GM23338 (cell line): ENCODE results near the gene PRR36. TPM values are rescaled to one million over a fixed set of nuclear protein-coding genes. Genes with fewer than 3 reads are reported as not detected.
A peak's percentile ranks its signal among the peaks of the same experiment; 100 is the strongest.

Experiments
- ATAC-seq: fragments of 200-7000 bp; cut with Tn5 transposase; 3 replicates; pipeline ENCODE4 v1.9.1; 2020
- DNase-seq: peaks from one replicate; pipeline ENCODE4 v3.0.0-alpha.2; 2015; ENCODE audit warnings: low spot score
- H2AFZ ChIP-seq: fragments of 200-600 bp; sonication (generic); 2 replicates; pipeline ENCODE4 v1.8.0; 2016; ENCODE audit warnings: antibody characterized with exemption, mild to moderate bottlenecking, moderate library complexity
- H3F3A ChIP-seq: fragments of 200-600 bp; sonication (generic); replicated peaks from 2 replicates; pipeline ENCODE4 v1.8.0; 2017; ENCODE audit warnings: antibody characterized with exemption, mixed run types, low read depth
- H3K27ac ChIP-seq: fragments of 200-600 bp; sonication (generic); 2 replicates; pipeline ENCODE4 v1.6.1; 2016; ENCODE audit warnings: low read depth
- H3K27me3 ChIP-seq: fragments of 200-600 bp; sonication (generic); 2 replicates; pipeline ENCODE4 v1.8.0; 2016; ENCODE audit warnings: mild to moderate bottlenecking, mixed run types, moderate library complexity; ENCODE audit not compliant: insufficient read depth
- H3K36me3 ChIP-seq: fragments of 200-600 bp; sonication (generic); 2 replicates; pipeline ENCODE4 v1.8.0; 2016; ENCODE audit warnings: mild to moderate bottlenecking; ENCODE audit not compliant: insufficient read depth
- H3K4me1 ChIP-seq: fragments of 200-600 bp; sonication (generic); 2 replicates; pipeline ENCODE4 v1.8.0; 2016; ENCODE audit warnings: mild to moderate bottlenecking, moderate library complexity; ENCODE audit not compliant: insufficient read depth
- H3K4me2 ChIP-seq: fragments of 200-600 bp; sonication (generic); 2 replicates; pipeline ENCODE4 v1.7.1; 2017; ENCODE audit warnings: mixed run types
- H3K4me3 ChIP-seq: fragments of 200-600 bp; sonication (generic); 2 replicates; pipeline ENCODE4 v1.6.1; 2016; ENCODE audit warnings: mixed run types
- H3K79me2 ChIP-seq: fragments of 200-600 bp; sonication (generic); replicated peaks from 2 replicates; pipeline ENCODE4 v1.8.0; 2017; ENCODE audit warnings: mild to moderate bottlenecking; ENCODE audit not compliant: insufficient read depth
- H3K9me2 ChIP-seq: fragments of 200-600 bp; sonication (generic); 2 replicates; pipeline ENCODE4 v1.8.0; 2017; ENCODE audit not compliant: insufficient read depth
- H4K20me1 ChIP-seq: fragments of 200-600 bp; sonication (generic); replicated peaks from 2 replicates; pipeline ENCODE4 v1.8.0; 2017; ENCODE audit warnings: mild to moderate bottlenecking; ENCODE audit not compliant: insufficient read depth
- H3K27ac Mint-ChIP-seq: 2 replicates; pipeline ENCODE4 v1.8.0; 2020; ENCODE audit warnings: inconsistent platforms, mild to moderate bottlenecking, moderate library complexity, mixed read lengths
- H3K27me3 Mint-ChIP-seq: 3 replicates; pipeline ENCODE4 v1.8.0; 2022; ENCODE audit warnings: low read depth, mild to moderate bottlenecking, moderate library complexity, mixed read lengths, inconsistent platforms; ENCODE audit not compliant: insufficient read depth, poor library complexity
- H3K36me3 Mint-ChIP-seq: 3 replicates; pipeline ENCODE4 v1.8.0; 2021; ENCODE audit warnings: low read depth, mild to moderate bottlenecking, inconsistent platforms, moderate library complexity, mixed read lengths
- H3K4me1 Mint-ChIP-seq: 3 replicates; pipeline ENCODE4 v1.8.0; 2020; ENCODE audit warnings: mild to moderate bottlenecking, inconsistent platforms, mixed read lengths
- H3K4me3 Mint-ChIP-seq: 3 replicates; pipeline ENCODE4 v1.8.0; 2021; ENCODE audit warnings: moderate library complexity, mild to moderate bottlenecking, inconsistent platforms, mixed read lengths
- H3K9me3 Mint-ChIP-seq: 3 replicates; pipeline ENCODE4 v1.8.0; 2020; ENCODE audit warnings: moderate library complexity, mild to moderate bottlenecking, inconsistent platforms, mixed read lengths
- CREB1 ChIP-seq: fragments of 250-450 bp; sonication (Bioruptor Pico); IDR thresholded peaks from 2 replicates; pipeline ENCODE4 v1.5.0; 2020; ENCODE audit warnings: low read depth, mild to moderate bottlenecking, moderate library complexity
- EZH2phosphoT487 ChIP-seq: fragments of 200-600 bp; sonication (generic); IDR thresholded peaks from one replicate; pipeline ENCODE4 v1.8.1; 2018; ENCODE audit warnings: antibody characterized with exemption; ENCODE audit not compliant: unreplicated experiment
- POLR2AphosphoS5 ChIP-seq: IDR thresholded peaks from 2 replicates; pipeline ENCODE4 v1.6.1; 2016; ENCODE audit warnings: antibody characterized with exemption, low read depth
- polyA plus RNA-seq: library from polyadenylated mRNA; unstranded; fragments of >200 nt; fragmentation: Nextera tagmentation; extraction: Ambion mirVana; gene quantifications from 2 replicates; pipeline ENCODE4 v1.2.1, GENCODE V29; 2016
- total RNA-seq: library from RNA; depleted of rRNA; stranded (reverse); fragments of >200 nt; shearing (Covaris generic); gene quantifications from 2 replicates; pipeline ENCODE4 v1.2.3, GENCODE V29; 2014
- TF ChIP-seq, protein P1 (sequence below): fragments of 250-450 bp; sonication (Bioruptor Pico); IDR thresholded peaks from 2 replicates; pipeline ENCODE4 v1.5.0; 2020; ENCODE audit warnings: mild to moderate bottlenecking, moderate library complexity

Gene PRR36
- total and polyA plus RNA-seq, 2 experiments from 2014 or later, result 17.6 to 17.9 TPM

DNA sequence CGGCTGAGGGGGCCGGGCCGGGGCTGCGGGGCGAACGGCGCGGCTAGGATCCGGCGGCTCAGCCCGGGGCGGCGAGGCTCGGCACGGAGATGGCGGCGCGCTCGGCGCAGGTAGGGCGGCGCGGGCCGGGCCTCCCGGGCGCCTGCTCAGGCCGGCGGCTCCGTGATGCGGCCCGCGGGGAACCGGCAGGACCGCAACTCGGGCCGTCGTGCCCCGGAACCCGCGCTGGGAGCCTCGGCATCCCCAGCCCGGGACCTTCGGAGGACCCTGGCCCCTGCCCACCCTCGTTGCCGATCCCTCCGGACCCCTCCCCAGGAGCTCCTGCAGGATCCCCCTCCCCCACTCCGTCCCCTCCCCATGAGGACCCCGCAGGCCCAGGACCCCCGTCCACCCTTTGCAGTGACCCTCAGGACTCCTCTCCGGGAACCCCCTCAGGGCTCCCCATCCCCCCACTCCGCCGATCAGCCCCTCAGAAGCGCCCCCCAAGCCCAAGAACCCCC lies 43.9 kb downstream of the PRR36 start (continued):
- TF ChIP-seq, protein P1, sequence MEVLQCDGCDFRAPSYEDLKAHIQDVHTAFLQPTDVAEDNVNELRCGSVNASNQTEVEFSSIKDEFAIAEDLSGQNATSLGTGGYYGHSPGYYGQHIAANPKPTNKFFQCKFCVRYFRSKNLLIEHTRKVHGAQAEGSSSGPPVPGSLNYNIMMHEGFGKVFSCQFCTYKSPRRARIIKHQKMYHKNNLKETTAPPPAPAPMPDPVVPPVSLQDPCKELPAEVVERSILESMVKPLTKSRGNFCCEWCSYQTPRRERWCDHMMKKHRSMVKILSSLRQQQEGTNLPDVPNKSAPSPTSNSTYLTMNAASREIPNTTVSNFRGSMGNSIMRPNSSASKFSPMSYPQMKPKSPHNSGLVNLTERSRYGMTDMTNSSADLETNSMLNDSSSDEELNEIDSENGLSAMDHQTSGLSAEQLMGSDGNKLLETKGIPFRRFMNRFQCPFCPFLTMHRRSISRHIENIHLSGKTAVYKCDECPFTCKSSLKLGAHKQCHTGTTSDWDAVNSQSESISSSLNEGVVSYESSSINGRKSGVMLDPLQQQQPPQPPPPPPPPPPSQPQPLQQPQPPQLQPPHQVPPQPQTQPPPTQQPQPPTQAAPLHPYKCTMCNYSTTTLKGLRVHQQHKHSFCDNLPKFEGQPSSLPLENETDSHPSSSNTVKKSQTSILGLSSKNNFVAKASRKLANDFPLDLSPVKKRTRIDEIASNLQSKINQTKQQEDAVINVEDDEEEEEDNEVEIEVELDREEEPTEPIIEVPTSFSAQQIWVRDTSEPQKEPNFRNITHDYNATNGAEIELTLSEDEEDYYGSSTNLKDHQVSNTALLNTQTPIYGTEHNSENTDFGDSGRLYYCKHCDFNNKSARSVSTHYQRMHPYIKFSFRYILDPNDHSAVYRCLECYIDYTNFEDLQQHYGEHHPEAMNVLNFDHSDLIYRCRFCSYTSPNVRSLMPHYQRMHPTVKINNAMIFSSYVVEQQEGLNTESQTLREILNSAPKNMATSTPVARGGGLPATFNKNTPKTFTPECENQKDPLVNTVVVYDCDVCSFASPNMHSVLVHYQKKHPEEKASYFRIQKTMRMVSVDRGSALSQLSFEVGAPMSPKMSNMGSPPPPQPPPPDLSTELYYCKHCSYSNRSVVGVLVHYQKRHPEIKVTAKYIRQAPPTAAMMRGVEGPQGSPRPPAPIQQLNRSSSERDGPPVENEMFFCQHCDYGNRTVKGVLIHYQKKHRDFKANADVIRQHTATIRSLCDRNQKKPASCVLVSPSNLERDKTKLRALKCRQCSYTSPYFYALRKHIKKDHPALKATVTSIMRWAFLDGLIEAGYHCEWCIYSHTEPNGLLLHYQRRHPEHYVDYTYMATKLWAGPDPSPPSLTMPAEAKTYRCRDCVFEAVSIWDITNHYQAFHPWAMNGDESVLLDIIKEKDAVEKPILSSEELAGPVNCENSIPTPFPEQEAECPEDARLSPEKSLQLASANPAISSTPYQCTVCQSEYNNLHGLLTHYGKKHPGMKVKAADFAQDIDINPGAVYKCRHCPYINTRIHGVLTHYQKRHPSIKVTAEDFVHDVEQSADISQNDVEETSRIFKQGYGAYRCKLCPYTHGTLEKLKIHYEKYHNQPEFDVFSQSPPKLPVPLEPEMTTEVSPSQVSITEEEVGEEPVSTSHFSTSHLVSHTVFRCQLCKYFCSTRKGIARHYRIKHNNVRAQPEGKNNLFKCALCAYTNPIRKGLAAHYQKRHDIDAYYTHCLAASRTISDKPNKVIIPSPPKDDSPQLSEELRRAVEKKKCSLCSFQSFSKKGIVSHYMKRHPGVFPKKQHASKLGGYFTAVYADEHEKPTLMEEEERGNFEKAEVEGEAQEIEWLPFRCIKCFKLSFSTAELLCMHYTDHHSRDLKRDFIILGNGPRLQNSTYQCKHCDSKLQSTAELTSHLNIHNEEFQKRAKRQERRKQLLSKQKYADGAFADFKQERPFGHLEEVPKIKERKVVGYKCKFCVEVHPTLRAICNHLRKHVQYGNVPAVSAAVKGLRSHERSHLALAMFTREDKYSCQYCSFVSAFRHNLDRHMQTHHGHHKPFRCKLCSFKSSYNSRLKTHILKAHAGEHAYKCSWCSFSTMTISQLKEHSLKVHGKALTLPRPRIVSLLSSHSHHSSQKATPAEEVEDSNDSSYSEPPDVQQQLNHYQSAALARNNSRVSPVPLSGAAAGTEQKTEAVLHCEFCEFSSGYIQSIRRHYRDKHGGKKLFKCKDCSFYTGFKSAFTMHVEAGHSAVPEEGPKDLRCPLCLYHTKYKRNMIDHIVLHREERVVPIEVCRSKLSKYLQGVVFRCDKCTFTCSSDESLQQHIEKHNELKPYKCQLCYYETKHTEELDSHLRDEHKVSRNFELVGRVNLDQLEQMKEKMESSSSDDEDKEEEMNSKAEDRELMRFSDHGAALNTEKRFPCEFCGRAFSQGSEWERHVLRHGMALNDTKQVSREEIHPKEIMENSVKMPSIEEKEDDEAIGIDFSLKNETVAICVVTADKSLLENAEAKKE, result no peak
- TF ChIP-seq POLR2AphosphoS5, result no peak

DNA sequence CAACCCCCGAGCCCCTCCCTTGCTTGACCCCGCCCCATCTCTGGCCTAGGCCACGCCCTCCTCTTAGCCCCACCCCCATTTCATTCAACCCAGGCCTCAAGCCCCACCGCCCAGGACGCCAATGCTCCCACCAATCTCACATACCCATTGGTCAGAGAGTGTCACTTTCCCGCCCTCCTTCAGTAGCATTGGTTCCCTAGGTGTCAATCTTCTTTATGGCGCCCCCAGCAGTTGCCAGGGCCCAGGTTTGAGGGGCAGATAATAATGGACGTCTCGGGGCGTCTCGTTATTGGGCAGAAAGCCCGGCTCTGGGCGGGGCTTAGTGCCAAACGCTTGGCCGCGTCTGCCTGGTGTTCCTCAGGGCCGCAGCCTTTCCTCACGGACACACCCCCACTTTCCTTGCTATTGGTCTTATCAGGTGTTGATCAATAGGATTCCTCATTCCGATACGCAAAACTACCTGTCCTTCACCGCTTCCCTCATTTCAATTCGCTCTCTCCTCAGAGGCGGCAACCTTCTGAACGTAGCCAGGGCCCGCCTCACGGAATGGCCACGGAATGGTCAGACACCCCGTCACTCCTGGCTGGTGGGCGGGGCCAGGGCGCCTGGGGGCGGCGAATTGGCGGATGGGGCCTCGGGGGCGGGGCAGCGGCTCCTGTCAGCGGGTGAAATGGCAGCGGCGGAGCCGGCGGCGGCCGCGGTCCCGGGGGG lies 44.5 kb downstream of the PRR36 start, which contains the start of gene EVI5L:
TSS of gene EVI5L (plus strand) at position 658 of the 711 bp plus-strand sequence. CDS start 16,325 bp downstream, outside the sequence.
- Mint-ChIP-seq H3K27ac (peak within 1 kb of the TSS; percentile 93), H3K4me3 (peak within 1 kb of the TSS; percentile 93), H3K36me3 (no peaks in the 10 kb centered on the region), H3K27me3 (peaks cover 24% of the 10 kb centered on the region), H3K4me1 (peaks cover 20% of the 10 kb centered on the region), H3K9me3 (no peaks in the 10 kb centered on the region; the same call in 2 of the 3 replicates)
- TF ChIP-seq EZH2phosphoT487 (no peak), CREB1 (CRISPR knock-in tag) (peak; percentile 93)
- peak; percentile 89 for ATAC-seq
- Histone ChIP-seq H3K79me2 (no peaks in the 10 kb centered on the region), H4K20me1 (no peaks in the 10 kb centered on the region), H2AFZ (peak within 1 kb of the TSS; percentile 92; the same call in 1 of the 2 replicates), H3K36me3 (no peaks in the 10 kb centered on the region), H3K4me2 (peak within 1 kb of the TSS; percentile 84), H3K27ac (no peak within 1 kb of the TSS), H3K4me1 (peaks cover 8% of the 10 kb centered on the region), H3K4me3 (peak within 1 kb of the TSS; percentile 60), H3K27me3 (0 out of 2 replicates have a peak, but pooled peaks cover 6% of the 10 kb centered on the region), H3K9me2 (no peaks in the 10 kb centered on the region), H3F3A (0 out of 2 replicates have a peak, but pooled peaks cover 3% of the 10 kb centered on the region)
- peak; percentile 100 for DNase-seq
